ENCODE results near the gene MPPED1. TPM values are rescaled to one million over a fixed set of nuclear protein-coding genes. Genes with fewer than 3 reads are reported as not detected.

Gene MPPED1
- total and polyA plus RNA-seq, 2 donors (not counting 1 experiment from before 2014, with no cell fraction given), result 0.13 TPM; not detected in 1

- Mint-ChIP-seq H3K4me1 (peaks cover 1% of the 10 kb centered on the region), H3K27ac (no peak overlapping the region), H3K9me3 (ENCODE audit: insufficient read depth) (no peaks in the 10 kb centered on the region), H3K4me3 (no peak overlapping the region), H3K27me3 (peaks cover 62% of the 10 kb centered on the region)
- no peak for TF ChIP-seq CTCF (IDR thresholded peaks at IDR 0.05)
- no peak for TF ChIP-seq EZH2 (IDR thresholded peaks at IDR 0.05; ENCODE audit: borderline replicate concordance, insufficient read depth, low read depth, low read length, poor library complexity, severe bottlenecking)
- H3K4me3 ChIP-seq (ENCODE audit: control extremely low read depth in 1 of 5, extremely low read depth in 1 of 5, insufficient read depth in 1 of 5, low read depth in 2 of 5, low read length in 4 of 5), result no peak overlapping the region
- 69% methylated on average over 24 of the region's 26 CpGs for WGBS (ENCODE audit: insufficient coverage)
- H2AFZ ChIP-seq (ENCODE audit: insufficient read depth, low read depth, low read length, poor library complexity, severe bottlenecking), result no peak overlapping the region
- H3K79me2 ChIP-seq (ENCODE audit: control insufficient read depth, insufficient read depth, low read length), result no peaks in the 10 kb centered on the region
- peaks cover 0 to 25% (median 7%) of the 10 kb centered on the region in 4 experiments for H3K27me3 ChIP-seq (replicated peaks in 1 of 4; ENCODE audit: control extremely low read depth in 1 of 4, control insufficient read depth in 3 of 4, insufficient read depth in 4 of 4, low read length in 3 of 4)
- H3K9me3 ChIP-seq (ENCODE audit: control extremely low read depth in 1 of 3, control insufficient read depth in 2 of 3, insufficient read depth in 1 of 3, low read length in 2 of 3), result no peaks in the 10 kb centered on the region
- no peak overlapping the region for H3K27ac ChIP-seq (ENCODE audit: low read length in 2 of 2)
- ChIA-PET POLR2A (interaction anchor here (0.7 kb wide), 1 partner anchor 302 kb away, joined by 3 read pairs; no protein-coding TSS in a partner anchor), CTCF (no interaction called here)
- no peaks in the 10 kb centered on the region for H3K36me3 ChIP-seq (replicated peaks in 1 of 2; ENCODE audit: control extremely low read depth in 1 of 2, control insufficient read depth in 1 of 2, extremely low read depth in 1 of 2, insufficient read depth in 2 of 2, low read length in 1 of 2)
- H3K9ac ChIP-seq (ENCODE audit: low read length), result no peak overlapping the region
- no peak overlapping the region for H3K4me2 ChIP-seq (replicated peaks; ENCODE audit: low read depth, low read length, poor library complexity, severe bottlenecking)
- intact Hi-C loops (cut with micrococcal nuclease), result no loop called here
- ATAC-seq (ENCODE audit: low read depth) (no peak), DNase-seq (no peak)
- no peaks in the 10 kb centered on the region for H3K4me1 ChIP-seq (ENCODE audit: control insufficient read depth in 2 of 2, insufficient read depth in 2 of 2, low read length in 2 of 2)
- H4K20me1 ChIP-seq (ENCODE audit: control insufficient read depth, insufficient read depth, low read length, poor library complexity, severe bottlenecking), result no peaks in the 10 kb centered on the region
Observed at GRCh38 chr22:43412808-43413795, 1.3 kb downstream of the MPPED1 start.

- no peak overlapping the region for H3K27ac ChIP-seq (ENCODE audit: low read length in 2 of 2)
- no peak overlapping the region for H3K27ac Mint-ChIP-seq
- no peak overlapping the region for H3K4me2 ChIP-seq (replicated peaks; ENCODE audit: low read depth, low read length, poor library complexity, severe bottlenecking)
- H3K4me1 Mint-ChIP-seq, result peaks cover 1% of the 10 kb centered on the region
- no peaks in the 10 kb centered on the region for H3K79me2 ChIP-seq (ENCODE audit: control insufficient read depth, insufficient read depth, low read length)
- peaks cover 59% of the 10 kb centered on the region for H3K27me3 Mint-ChIP-seq
- H3K27me3 ChIP-seq (replicated peaks in 1 of 4; ENCODE audit: control extremely low read depth in 1 of 4, control insufficient read depth in 3 of 4, insufficient read depth in 4 of 4, low read length in 3 of 4), result peaks cover 0 to 25% (median 7%) of the 10 kb centered on the region in 4 experiments
- H4K20me1 ChIP-seq (ENCODE audit: control insufficient read depth, insufficient read depth, low read length, poor library complexity, severe bottlenecking), result no peaks in the 10 kb centered on the region
- 80% methylated on average over 8 of the region's 11 CpGs for WGBS (ENCODE audit: insufficient coverage)
- ChIA-PET CTCF (no interaction called here), POLR2A (interaction anchor here (0.7 kb wide), 1 partner anchor 303 kb away, joined by 3 read pairs; no protein-coding TSS in a partner anchor)
- intact Hi-C loops (cut with micrococcal nuclease), result no loop called here
- no peak for TF ChIP-seq EZH2 (IDR thresholded peaks at IDR 0.05; ENCODE audit: borderline replicate concordance, insufficient read depth, low read depth, low read length, poor library complexity, severe bottlenecking)
- TF ChIP-seq CTCF (IDR thresholded peaks at IDR 0.05), result no peak
- ATAC-seq (ENCODE audit: low read depth) (no peak), DNase-seq (no peak)
- H3K4me3 ChIP-seq (ENCODE audit: control extremely low read depth in 1 of 5, extremely low read depth in 1 of 5, insufficient read depth in 1 of 5, low read depth in 2 of 5, low read length in 4 of 5), result no peak overlapping the region
- no peak overlapping the region for H2AFZ ChIP-seq (ENCODE audit: insufficient read depth, low read depth, low read length, poor library complexity, severe bottlenecking)
- H3K9ac ChIP-seq (ENCODE audit: low read length), result no peak overlapping the region
- no peaks in the 10 kb centered on the region for H3K9me3 Mint-ChIP-seq (ENCODE audit: insufficient read depth)
- no peaks in the 10 kb centered on the region for H3K36me3 ChIP-seq (replicated peaks in 1 of 2; ENCODE audit: control extremely low read depth in 1 of 2, control insufficient read depth in 1 of 2, extremely low read depth in 1 of 2, insufficient read depth in 2 of 2, low read length in 1 of 2)
- no peaks in the 10 kb centered on the region for H3K9me3 ChIP-seq (ENCODE audit: control extremely low read depth in 1 of 3, control insufficient read depth in 2 of 3, insufficient read depth in 1 of 3, low read length in 2 of 3)
- no peaks in the 10 kb centered on the region for H3K4me1 ChIP-seq (ENCODE audit: control insufficient read depth in 2 of 2, insufficient read depth in 2 of 2, low read length in 2 of 2)
- H3K4me3 Mint-ChIP-seq, result no peak overlapping the region
Observed at GRCh38 chr22:43413826-43414225, 2.0 kb downstream of the MPPED1 start.

All from B cell (primary cell).